H1 (cell line): ENCODE results near the gene ASCC2. TPM values are rescaled to one million over a fixed set of nuclear protein-coding genes. Genes with fewer than 3 reads are reported as not detected.

Source experiments
- CTCF ChIA-PET: fragments of 300-600 bp; sonication (Branson Sonifier 250); formaldehyde crosslinking; loops from one replicate; lab custom pipeline; 2021; ENCODE audit not compliant: partially characterized antibody; lab: Charles Lee
- POLR2A ChIA-PET: fragments of 300-600 bp; sonication (Branson Sonifier 250); formaldehyde crosslinking; loops from one replicate; lab custom pipeline; 2021; ENCODE audit warnings: inconsistent platforms; ENCODE audit not compliant: partially characterized antibody; lab: Charles Lee
- DNase-seq, 2 experiments: peaks; one replicate each; pipeline versions ENCODE4 v3.0.0 to v3.0.0-alpha.2; 2010 to 2022; ENCODE audit warnings: low spot score in 2 of 2, low read depth in 1 of 2, mixed read lengths in 1 of 2
- FAIRE-seq: peaks from 2 replicates; lab custom pipeline; 2011; peaks lifted over from hg19 to GRCh38; lab: Jason Lieb, UNC
- H2AFZ ChIP-seq: 2 replicates; pipeline ENCODE4 v1.8.1; 2012; ENCODE audit warnings: low read length, inconsistent platforms
- H2AK5ac ChIP-seq: 2 replicates; pipeline ENCODE4 v1.6.1; 2013; ENCODE audit warnings: low read depth, low read length
- H2BK120ac ChIP-seq: replicated peaks from 2 replicates; pipeline ENCODE3; 2013; ENCODE audit warnings: low read depth, low read length, inconsistent platforms
- H2BK12ac ChIP-seq: 2 replicates; pipeline ENCODE4 v1.6.1; 2013; ENCODE audit warnings: low read depth, low read length
- H2BK15ac ChIP-seq: 2 replicates; pipeline ENCODE4 v1.6.1; 2013; ENCODE audit warnings: low read length
- H2BK20ac ChIP-seq: 2 replicates; pipeline ENCODE4 v1.6.1; 2013; ENCODE audit warnings: low read length
- H2BK5ac ChIP-seq: 2 replicates; pipeline ENCODE4 v1.6.1; 2013; ENCODE audit warnings: low read depth, low read length
- H3K14ac ChIP-seq: 2 replicates; pipeline ENCODE4 v1.6.1; 2013; ENCODE audit warnings: inconsistent platforms; ENCODE audit not compliant: insufficient read length
- H3K18ac ChIP-seq: 2 replicates; pipeline ENCODE4 v1.6.1; 2013; ENCODE audit warnings: low read length; ENCODE audit errors: extremely low read depth
- H3K23ac ChIP-seq: 2 replicates; pipeline ENCODE4 v1.6.1; 2013; ENCODE audit warnings: inconsistent platforms; ENCODE audit not compliant: insufficient read length
- H3K23me2 ChIP-seq: 2 replicates; pipeline ENCODE4 v1.6.1; 2013; ENCODE audit warnings: low read depth, low read length
- H3K27ac ChIP-seq: 2 replicates; pipeline ENCODE4 v1.6.1; 2011; ENCODE audit warnings: low read depth, low read length, inconsistent platforms
- H3K27me3 ChIP-seq, 4 experiments: replicated peaks in 1 of 4; 1 replicate in 1 of 4; 2 replicates in 3 of 4; pipeline versions ENCODE4 v1.6.1 to v1.8.1; 2011 to 2013; ENCODE audit warnings: low read length in 3 of 4, mild to moderate bottlenecking in 3 of 4, inconsistent platforms in 2 of 4, mixed read lengths in 2 of 4, moderate library complexity in 1 of 4; ENCODE audit not compliant: control insufficient read depth in 3 of 4, insufficient read depth in 3 of 4; ENCODE audit errors: extremely low read depth in 1 of 4
- H3K36me3 ChIP-seq, 4 experiments: 2 replicates each; pipeline versions ENCODE4 v1.6.1 to v1.8.1; 2011 to 2013; ENCODE audit warnings: mild to moderate bottlenecking in 4 of 4, low read length in 3 of 4, moderate library complexity in 2 of 4, control low read depth in 1 of 4, inconsistent platforms in 1 of 4; ENCODE audit not compliant: insufficient read depth in 4 of 4, control insufficient read depth in 2 of 4
- H3K4ac ChIP-seq: replicated peaks from 2 replicates; pipeline ENCODE3; 2013; ENCODE audit warnings: low read length, low read depth, mixed read lengths, inconsistent platforms; ENCODE audit not compliant: insufficient read length
- H3K4me1 ChIP-seq, 4 experiments: replicated peaks in 1 of 4; 1 replicate in 1 of 4; 2 replicates in 3 of 4; pipeline versions ENCODE4 v1.6.1 to v1.8.1; 2011 to 2013; ENCODE audit warnings: low read length in 3 of 4, inconsistent platforms in 2 of 4, mixed read lengths in 1 of 4; ENCODE audit not compliant: insufficient read depth in 4 of 4, control insufficient read depth in 3 of 4
- H3K4me2 ChIP-seq, 2 experiments: 2 replicates each; pipeline versions ENCODE4 v1.6.1 to v1.8.1; 2011 to 2013; ENCODE audit warnings: low read depth in 2 of 2, low read length in 2 of 2, control low read depth in 1 of 2, inconsistent platforms in 1 of 2, mild to moderate bottlenecking in 1 of 2; ENCODE audit not compliant: insufficient read depth in 1 of 2
- H3K4me3 ChIP-seq, 4 experiments: fragments of 200-600, 300-600 bp in 1 of 4; sonication (generic), shearing (Covaris generic), sonication (Bioruptor Twin) in 1 of 4; 2 replicates each; pipeline versions ENCODE4 v1.5.1 to v1.8.1; 2011 to 2016; ENCODE audit warnings: low read length in 4 of 4, low read depth in 3 of 4, control low read depth in 2 of 4, inconsistent platforms in 2 of 4, mild to moderate bottlenecking in 2 of 4, mixed read lengths in 1 of 4, moderate library complexity in 1 of 4; ENCODE audit not compliant: insufficient read depth in 2 of 4; ENCODE audit errors: extremely low read depth in 1 of 4
- H3K56ac ChIP-seq: replicated peaks from 2 replicates; pipeline ENCODE3; 2013; ENCODE audit warnings: low read depth, mild to moderate bottlenecking, mixed read lengths, low read length, inconsistent platforms; ENCODE audit not compliant: insufficient read length
- H3K79me1 ChIP-seq: 2 replicates; pipeline ENCODE4 v1.6.1; 2013; ENCODE audit warnings: low read depth, low read length, control low read depth
- H3K79me2 ChIP-seq, 2 experiments: 2 replicates each; pipeline versions ENCODE4 v1.6.1 to v1.8.1; 2012 to 2013; ENCODE audit warnings: low read length in 2 of 2, mild to moderate bottlenecking in 2 of 2, inconsistent platforms in 1 of 2; ENCODE audit not compliant: insufficient read depth in 2 of 2, control insufficient read depth in 1 of 2
- H3K9ac ChIP-seq, 4 experiments: replicated peaks in 1 of 4; 1 replicate in 1 of 4; 2 replicates in 3 of 4; pipeline versions ENCODE4 v1.6.1 to v1.8.1; 2011 to 2013; ENCODE audit warnings: low read depth in 3 of 4, low read length in 3 of 4, control low read depth in 2 of 4, mild to moderate bottlenecking in 2 of 4, moderate library complexity in 2 of 4, inconsistent platforms in 1 of 4; ENCODE audit errors: extremely low read depth in 1 of 4
- H3K9me3 ChIP-seq, 2 experiments: 2 replicates each; pipeline versions ENCODE4 v1.6.1 to v1.8.1; 2012 to 2013; ENCODE audit warnings: mild to moderate bottlenecking in 2 of 2, moderate library complexity in 2 of 2, control low read depth in 1 of 2, inconsistent platforms in 1 of 2, low read depth in 1 of 2, low read length in 1 of 2, mixed read lengths in 1 of 2; ENCODE audit not compliant: insufficient read depth in 2 of 2
- H4K20me1 ChIP-seq, 2 experiments: replicated peaks in 1 of 2; 2 replicates each; pipeline versions ENCODE3 to v1.8.1; 2011 to 2013; ENCODE audit warnings: inconsistent platforms in 2 of 2, low read length in 2 of 2, mild to moderate bottlenecking in 1 of 2; ENCODE audit not compliant: insufficient read depth in 2 of 2, control insufficient read depth in 1 of 2
- H4K5ac ChIP-seq: 2 replicates; pipeline ENCODE4 v1.6.1; 2013; ENCODE audit warnings: low read length, low read depth, mixed read lengths, inconsistent platforms; ENCODE audit not compliant: insufficient read length
- H4K8ac ChIP-seq: 2 replicates; pipeline ENCODE4 v1.8.0; 2013; ENCODE audit warnings: mild to moderate bottlenecking, moderate library complexity, low read length, inconsistent platforms; ENCODE audit not compliant: insufficient read depth; ENCODE audit errors: extremely low read depth
- H4K91ac ChIP-seq: replicated peaks from 2 replicates; pipeline ENCODE3; 2013; ENCODE audit warnings: low read length, mixed read lengths, inconsistent platforms; ENCODE audit not compliant: insufficient read length
- ATF3 ChIP-seq: IDR thresholded peaks from 2 replicates; pipeline ENCODE4 v1.6.1; 2011; ENCODE audit warnings: low read depth, mild to moderate bottlenecking, low read length; ENCODE audit not compliant: insufficient read depth
- CTBP2 ChIP-seq: IDR thresholded peaks from 2 replicates; pipeline ENCODE4 v1.7.0; 2011; ENCODE audit warnings: borderline replicate concordance, mild to moderate bottlenecking, moderate library complexity, mixed read lengths, low read length; ENCODE audit not compliant: insufficient read depth, insufficient read length
- HDAC6 ChIP-seq: IDR thresholded peaks from one replicate; pipeline ENCODE4 v1.7.1; 2012; ENCODE audit warnings: low read depth, mild to moderate bottlenecking, inconsistent platforms, low read length, moderate library complexity
- SAP30 ChIP-seq: fragments of 300-600 bp; sonication (generic); IDR thresholded peaks from 2 replicates; pipeline ENCODE4 v1.7.1; 2012; ENCODE audit warnings: low read length, moderate library complexity, mild to moderate bottlenecking, inconsistent platforms; ENCODE audit not compliant: insufficient read depth, insufficient replicate concordance
- SRF ChIP-seq: IDR thresholded peaks from 2 replicates; pipeline ENCODE4 v1.6.1; 2011; ENCODE audit warnings: mild to moderate bottlenecking, low read depth, low read length, moderate library complexity
- WGBS, 2 experiments: shearing (Covaris generic) in 1 of 2; methylation state at CpG; one replicate each; pipeline versions ENCODE4 v1.1.6 to v1.1.7; 2013 to 2015; ENCODE audit warnings: low lambda C conversion rate in 2 of 2, mixed read lengths in 2 of 2, inconsistent platforms in 1 of 2, low coverage in 1 of 2, missing lambda C conversion rate in 1 of 2; ENCODE audit not compliant: insufficient replicate concordance in 2 of 2, insufficient coverage in 1 of 2, insufficient read length in 1 of 2; ENCODE audit errors: extremely low coverage in 1 of 2, missing lambda C conversion rate in 1 of 2; 5-methylcytosine and 5-hydroxymethylcytosine counted together
- polyA plus RNA-seq, 7 experiments: library from polyadenylated mRNA; depleted of rRNA in 3 of 7; stranded (reverse) in 5 of 7; unstranded in 2 of 7; fragments of >200 nt in 5 of 7; fragments of 200-250 nt in 2 of 7; gene quantifications; 1 replicate in 5 of 7; 2 replicates in 1 of 7; 4 replicates in 1 of 7; pipeline versions ENCODE4 v1.2.1 to v1.2.3, GENCODE V29; 2011 to 2013; ENCODE audit warnings: missing spikeins in 2 of 7, mixed read lengths in 2 of 7
- total RNA-seq: library from RNA; stranded (reverse); fragmentation: NEBNext Ultra II Directional; extraction: Animal tissue kit (Norgen Biotek cat#: 25700); gene quantifications from 2 replicates; pipeline ENCODE4 v1.2.1, GENCODE V29; 2021

The ASCC2 gene
- total and polyA plus RNA-seq, 2 of the 8 experiments (the other 6 are each of a cell fraction or from before 2014, with no cell fraction given) = 35.0 to 35.8 TPM

GRCh38 chr22:29741926-29742325, 96.1 kb downstream of the ASCC2 start:
- Histone ChIP-seq H3K4me2 (no peak overlapping the region), H2BK20ac (no peak overlapping the region), H2BK12ac (no peak overlapping the region), H3K9ac (no peak overlapping the region), H4K5ac (no peak overlapping the region), H3K4me3 (no peak overlapping the region), H3K4ac (no peak overlapping the region), H3K27me3 (no peaks in the 10 kb centered on the region), H3K23ac (no peak overlapping the region), H3K18ac (no peak overlapping the region), H2BK5ac (no peak overlapping the region), H2BK15ac (no peak overlapping the region), H2AFZ (no peak overlapping the region), H3K79me2 (no peaks in the 10 kb centered on the region), H2AK5ac (no peak overlapping the region), H3K36me3 (no peaks in the 10 kb centered on the region), H4K91ac (no peak overlapping the region), H3K27ac (no peak overlapping the region), H3K14ac (no peak overlapping the region), H3K4me1 (no peaks in the 10 kb centered on the region; a peak in 3 of 7 replicates), H3K79me1 (no peaks in the 10 kb centered on the region; the same call in 1 of the 2 replicates), H4K20me1 (no peaks in the 10 kb centered on the region), H3K23me2 (no peaks in the 10 kb centered on the region), H3K56ac (no peak overlapping the region), H2BK120ac (no peak overlapping the region), H3K9me3 (no peaks in the 10 kb centered on the region), H4K8ac (no peak overlapping the region)
- FAIRE-seq (no peak), DNase-seq (no peak)
- WGBS, 2 experiments = 79% methylated on average over 2 of the region's 2 CpGs; no CpG with 5 or more reads in 1 of the 2 experiments
- TF ChIP-seq HDAC6 (no peak), SRF (no peak), CTBP2 (no peak), SAP30 (no peak), ATF3 (no peak)
- CTCF ChIA-PET = interaction anchor here (0.9 to 1.6 kb wide), 7 partner anchors 16 to 263 kb away, joined by 3 to 5 read pairs (median 3); no protein-coding TSS in a partner anchor
- POLR2A ChIA-PET = interaction anchor here (1.0 to 1.3 kb wide), 2 partner anchors 11 to 263 kb away, joined by 3 read pairs; no protein-coding TSS in a partner anchor
